Glomerular visceral epithelial cell (primary cell): ENCODE results near the gene ELMO1.

Experiments
- DNase-seq: peaks from one replicate; pipeline ENCODE4 v3.0.0-alpha.2; 2016; ENCODE audit errors: extremely low spot score

ELMO1 gene

GRCh38 chr7:37310327-37311080 lies 138.2 kb downstream of the ELMO1 start:
- no peak for DNase-seq

GRCh38 chr7:37309493-37309892 lies 139.2 kb downstream of the ELMO1 start:
- DNase-seq: no peak

GRCh38 chr7:37304921-37305320 lies 143.7 kb downstream of the ELMO1 start:
- no peak for DNase-seq

GRCh38 chr7:37297546-37297945 lies 151.1 kb downstream of the ELMO1 start:
- no peak for DNase-seq

GRCh38 chr7:37295401-37295800 lies 153.3 kb downstream of the ELMO1 start:
- no peak for DNase-seq

GRCh38 chr7:37290731-37291130 lies 157.9 kb downstream of the ELMO1 start:
- no peak for DNase-seq

GRCh38 chr7:37289781-37290180 lies 158.9 kb downstream of the ELMO1 start:
- no peak for DNase-seq

GRCh38 chr7:37289367-37289766 lies 159.3 kb downstream of the ELMO1 start:
- no peak for DNase-seq

GRCh38 chr7:37287131-37287855 lies 161.4 kb downstream of the ELMO1 start:
- no peak for DNase-seq

- no peak for DNase-seq
Measured at GRCh38 chr7:37286454-37286832, 162.2 kb downstream of the ELMO1 start.

- no peak for DNase-seq
Measured at GRCh38 chr7:37285706-37286453, 162.8 kb downstream of the ELMO1 start.

GRCh38 chr7:37284805-37285231 lies 163.8 kb downstream of the ELMO1 start:
- DNase-seq: no peak

GRCh38 chr7:37284285-37284684 lies 164.4 kb downstream of the ELMO1 start:
- no peak for DNase-seq

GRCh38 chr7:37283716-37284115 lies 164.9 kb downstream of the ELMO1 start:
- no peak for DNase-seq

- no peak for DNase-seq
Measured at GRCh38 chr7:37282927-37283326, 165.7 kb downstream of the ELMO1 start.

GRCh38 chr7:37282093-37282444 lies 166.6 kb downstream of the ELMO1 start:
- DNase-seq: no peak

- no peak for DNase-seq
Measured at GRCh38 chr7:37281368-37282092, 167.1 kb downstream of the ELMO1 start.

- DNase-seq: no peak
Measured at GRCh38 chr7:37277513-37277912, 171.2 kb downstream of the ELMO1 start.

GRCh38 chr7:37275078-37275710 lies 173.5 kb downstream of the ELMO1 start:
- DNase-seq: no peak

GRCh38 chr7:37273891-37274290 lies 174.8 kb downstream of the ELMO1 start:
- DNase-seq: no peak

- DNase-seq: no peak
Measured at GRCh38 chr7:37269711-37270508, 178.8 kb downstream of the ELMO1 start.
